ENCODE data around the gene DHRSX. TPM values are rescaled to one million over a fixed set of nuclear protein-coding genes. Genes with fewer than 3 reads are reported as not detected.
"Not testable (repeated sequence)": the region's sequence is repeated elsewhere in the genome, so short reads cannot be mapped to it uniquely, and the experiment has no call there.

DHRSX gene
- total and polyA plus RNA-seq, 4 donors: 16.8 to 28.4 (median 24.0) TPM

DNA sequence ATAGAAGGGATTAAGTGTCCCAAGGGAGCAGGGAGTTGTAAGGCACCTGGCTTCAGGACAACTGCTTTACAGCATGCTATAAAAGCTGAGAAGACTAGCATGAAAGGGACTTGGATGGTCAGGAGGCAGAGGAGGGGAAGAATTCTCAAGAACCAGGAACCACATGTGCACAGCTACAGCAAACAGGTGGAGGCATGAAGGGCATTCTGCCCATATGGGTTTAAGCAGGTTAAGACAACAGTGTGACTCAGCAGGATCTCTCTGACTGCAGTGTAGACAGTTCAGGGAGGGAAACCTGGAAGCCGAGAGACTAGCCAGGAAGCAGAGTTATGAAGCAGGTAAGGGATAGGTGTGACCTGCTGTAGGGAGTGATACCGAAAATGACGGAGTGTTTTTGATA, 117.0 kb downstream of the DHRSX start:
- peaks cover 2% of the 10 kb centered on the region for H3K9me3 ChIP-seq (ENCODE audit: control insufficient read depth, insufficient read depth, low read length)
- no peaks in the 10 kb centered on the region for H3K36me3 ChIP-seq (ENCODE audit: control insufficient read depth, insufficient read depth, low read length)
- no peaks in the 10 kb centered on the region for H3K27me3 ChIP-seq (ENCODE audit: control insufficient read depth, insufficient read depth, low read length)
- DNase-seq (ENCODE audit: low read depth in 4 of 6, low spot score in 6 of 6): no peak
- H3K4me1 ChIP-seq (ENCODE audit: control insufficient read depth, insufficient read depth, low read length): no peaks in the 10 kb centered on the region
- H3K4me3 ChIP-seq (ENCODE audit: low read depth, low read length): no peak overlapping the region
- 96% methylated on average over 3 of the region's 3 CpGs for WGBS (ENCODE audit: insufficient coverage)
- H3K27ac ChIP-seq (ENCODE audit: low read depth, low read length): no peak overlapping the region

- no peak overlapping the region for H3K4me3 ChIP-seq (ENCODE audit: low read depth, low read length)
- no peaks in the 10 kb centered on the region for H3K4me1 ChIP-seq (ENCODE audit: control insufficient read depth, insufficient read depth, low read length)
- peaks cover 2% of the 10 kb centered on the region for H3K9me3 ChIP-seq (ENCODE audit: control insufficient read depth, insufficient read depth, low read length)
- WGBS (ENCODE audit: insufficient coverage): 100% methylated on average over 1 of the region's 1 CpG
- no peak for DNase-seq (ENCODE audit: low read depth in 4 of 6, low spot score in 6 of 6)
- H3K27me3 ChIP-seq (ENCODE audit: control insufficient read depth, insufficient read depth, low read length): no peaks in the 10 kb centered on the region
- H3K27ac ChIP-seq (ENCODE audit: low read depth, low read length): no peak overlapping the region
- no peaks in the 10 kb centered on the region for H3K36me3 ChIP-seq (ENCODE audit: control insufficient read depth, insufficient read depth, low read length)
Observed at GRCh38 chrX:2383144-2383543, 117.6 kb downstream of the DHRSX start.

DNA sequence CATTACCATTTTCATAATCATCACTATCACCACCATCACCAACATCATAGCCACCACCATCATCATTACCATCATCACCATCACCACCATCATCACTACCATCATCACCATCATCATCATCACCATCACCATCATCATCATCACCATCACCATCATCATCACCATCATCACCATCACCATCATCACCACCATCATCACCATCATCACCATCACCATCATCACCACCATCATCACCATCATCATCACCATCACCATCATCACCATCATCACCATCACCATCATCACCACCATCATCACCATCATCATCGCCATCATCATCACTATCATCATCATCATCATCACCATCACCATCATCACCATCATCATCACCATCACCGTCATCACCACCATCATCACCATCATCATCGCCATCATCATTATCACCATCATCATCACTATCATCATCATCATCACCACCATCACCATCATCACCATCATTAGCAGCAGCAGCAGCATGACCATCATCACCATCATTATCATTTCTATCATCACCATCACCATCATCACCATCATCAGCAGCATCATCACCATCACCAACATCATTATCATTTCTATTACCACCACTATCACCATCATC, 118.2 kb downstream of the DHRSX start:
- not testable (repeated sequence) for H3K9me3 ChIP-seq (ENCODE audit: control insufficient read depth, insufficient read depth, low read length); DNase-seq (ENCODE audit: low read depth in 4 of 6, low spot score in 6 of 6); H3K36me3 ChIP-seq (ENCODE audit: control insufficient read depth, insufficient read depth, low read length); H3K4me3 ChIP-seq (ENCODE audit: low read depth, low read length); H3K27me3 ChIP-seq (ENCODE audit: control insufficient read depth, insufficient read depth, low read length); H3K27ac ChIP-seq (ENCODE audit: low read depth, low read length); H3K4me1 ChIP-seq (ENCODE audit: control insufficient read depth, insufficient read depth, low read length)
- 90% methylated on average over 3 of the region's 3 CpGs for WGBS (ENCODE audit: insufficient coverage)

DNA sequence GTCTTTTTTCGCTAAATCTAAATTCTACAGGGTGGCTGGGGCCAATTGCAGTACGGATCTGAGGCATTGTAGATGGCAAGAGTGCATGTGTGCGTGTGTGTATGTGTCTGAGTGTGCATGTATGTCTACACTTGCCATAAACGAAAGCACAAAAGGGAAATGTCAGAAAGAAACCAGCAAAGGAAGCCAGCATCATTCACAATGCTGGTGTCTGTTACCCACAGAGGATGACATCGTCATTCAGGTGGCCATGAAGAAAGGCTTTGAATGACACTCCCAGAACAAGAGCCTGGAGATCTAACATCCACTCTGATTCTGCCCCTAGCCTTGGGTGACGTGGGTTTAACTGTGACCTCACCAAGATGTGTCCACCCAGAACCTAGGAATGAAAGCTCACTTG, 124.6 kb downstream of the DHRSX start:
- no peak overlapping the region for H3K4me3 ChIP-seq (ENCODE audit: low read depth, low read length)
- no peak for DNase-seq (ENCODE audit: low read depth in 4 of 6, low spot score in 6 of 6)
- no peaks in the 10 kb centered on the region for H3K27me3 ChIP-seq (ENCODE audit: control insufficient read depth, insufficient read depth, low read length)
- H3K27ac ChIP-seq (ENCODE audit: low read depth, low read length): no peak overlapping the region
- no peaks in the 10 kb centered on the region for H3K9me3 ChIP-seq (ENCODE audit: control insufficient read depth, insufficient read depth, low read length)
- no peaks in the 10 kb centered on the region for H3K4me1 ChIP-seq (ENCODE audit: control insufficient read depth, insufficient read depth, low read length)
- no peaks in the 10 kb centered on the region for H3K36me3 ChIP-seq (ENCODE audit: control insufficient read depth, insufficient read depth, low read length)
- 94% methylated on average over 3 of the region's 6 CpGs for WGBS (ENCODE audit: insufficient coverage)

DNA sequence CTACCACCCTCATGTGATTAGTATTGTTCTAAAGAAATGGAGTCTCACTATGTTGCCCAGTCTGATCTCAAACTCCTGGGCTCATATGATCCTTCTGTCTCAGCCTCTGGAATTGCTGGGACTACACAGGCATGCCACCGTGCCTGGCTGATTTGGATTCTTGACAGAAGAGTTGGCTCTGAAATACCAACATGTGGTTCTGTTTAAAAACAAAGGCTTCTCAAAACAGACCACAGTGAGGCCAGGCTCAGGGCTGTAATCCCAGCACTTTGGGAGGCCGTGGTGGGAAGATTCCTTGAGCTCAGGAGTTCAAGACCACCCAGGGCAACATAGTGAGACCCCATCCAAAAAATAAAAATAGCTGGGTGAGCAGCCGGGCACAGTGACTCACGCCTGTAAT, 126.7 kb downstream of the DHRSX start:
- Histone ChIP-seq H3K27ac (ENCODE audit: low read depth, low read length) (no peak overlapping the region), H3K36me3 (ENCODE audit: control insufficient read depth, insufficient read depth, low read length) (no peaks in the 10 kb centered on the region), H3K4me3 (ENCODE audit: low read depth, low read length) (no peak overlapping the region), H3K27me3 (ENCODE audit: control insufficient read depth, insufficient read depth, low read length) (no peaks in the 10 kb centered on the region), H3K9me3 (ENCODE audit: control insufficient read depth, insufficient read depth, low read length) (no peaks in the 10 kb centered on the region), H3K4me1 (ENCODE audit: control insufficient read depth, insufficient read depth, low read length) (no peaks in the 10 kb centered on the region)
- DNase-seq (ENCODE audit: low read depth in 4 of 6, low spot score in 6 of 6): peak in 1 of 6 donors; percentile 31
- 27% methylated on average over 2 of the region's 4 CpGs for WGBS (ENCODE audit: insufficient coverage)

DNA sequence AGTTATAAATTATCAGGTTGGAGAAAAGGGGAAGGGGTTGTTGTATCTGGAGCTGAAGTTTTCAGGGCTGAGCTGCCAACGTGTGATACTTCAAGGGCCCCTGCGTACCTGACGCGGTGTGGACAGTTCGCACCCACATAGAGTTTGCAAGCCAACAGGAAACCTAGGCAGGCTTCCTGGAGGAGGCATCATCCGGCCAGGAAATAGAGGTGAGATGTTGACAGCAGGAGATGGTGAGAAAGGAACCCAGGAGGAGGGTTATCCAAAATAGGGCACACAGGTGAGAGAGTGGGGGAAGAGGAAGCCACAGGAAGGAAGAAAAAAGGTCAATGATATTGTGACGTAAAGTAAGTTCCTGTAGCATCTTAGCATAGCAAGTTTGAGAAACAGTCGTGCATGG, 127.2 kb downstream of the DHRSX start:
- WGBS (ENCODE audit: insufficient coverage): 86% methylated on average over 6 of the region's 8 CpGs
- Histone ChIP-seq H3K36me3 (ENCODE audit: control insufficient read depth, insufficient read depth, low read length) (no peaks in the 10 kb centered on the region), H3K27me3 (ENCODE audit: control insufficient read depth, insufficient read depth, low read length) (no peaks in the 10 kb centered on the region), H3K4me1 (ENCODE audit: control insufficient read depth, insufficient read depth, low read length) (no peaks in the 10 kb centered on the region), H3K9me3 (ENCODE audit: control insufficient read depth, insufficient read depth, low read length) (no peaks in the 10 kb centered on the region), H3K27ac (ENCODE audit: low read depth, low read length) (no peak overlapping the region), H3K4me3 (ENCODE audit: low read depth, low read length) (no peak overlapping the region)
- DNase-seq (ENCODE audit: low read depth in 4 of 6, low spot score in 6 of 6): no peak

GRCh38 chrX:2371026-2371711, 129.6 kb downstream of the DHRSX start:
- 67% methylated on average over 19 of the region's 20 CpGs for WGBS (ENCODE audit: insufficient coverage)
- Histone ChIP-seq H3K36me3 (ENCODE audit: control insufficient read depth, insufficient read depth, low read length) (no peaks in the 10 kb centered on the region), H3K4me1 (ENCODE audit: control insufficient read depth, insufficient read depth, low read length) (no peaks in the 10 kb centered on the region), H3K9me3 (ENCODE audit: control insufficient read depth, insufficient read depth, low read length) (no peaks in the 10 kb centered on the region), H3K4me3 (ENCODE audit: low read depth, low read length) (no peak overlapping the region), H3K27me3 (ENCODE audit: control insufficient read depth, insufficient read depth, low read length) (no peaks in the 10 kb centered on the region), H3K27ac (ENCODE audit: low read depth, low read length) (no peak overlapping the region)
- DNase-seq (ENCODE audit: low read depth in 4 of 6, low spot score in 6 of 6): peak in 2 of 6 donors; percentile 28 to 48

- H3K4me1 ChIP-seq (ENCODE audit: control insufficient read depth, insufficient read depth, low read length): no peaks in the 10 kb centered on the region
- DNase-seq (ENCODE audit: low read depth in 4 of 6, low spot score in 6 of 6): no peak
- no peaks in the 10 kb centered on the region for H3K27me3 ChIP-seq (ENCODE audit: control insufficient read depth, insufficient read depth, low read length)
- no peak overlapping the region for H3K4me3 ChIP-seq (ENCODE audit: low read depth, low read length)
- no peaks in the 10 kb centered on the region for H3K9me3 ChIP-seq (ENCODE audit: control insufficient read depth, insufficient read depth, low read length)
- H3K27ac ChIP-seq (ENCODE audit: low read depth, low read length): no peak overlapping the region
- 77% methylated on average over 5 of the region's 8 CpGs for WGBS (ENCODE audit: insufficient coverage)
- no peaks in the 10 kb centered on the region for H3K36me3 ChIP-seq (ENCODE audit: control insufficient read depth, insufficient read depth, low read length)
Observed at GRCh38 chrX:2370456-2370855, 130.3 kb downstream of the DHRSX start.

- Histone ChIP-seq H3K27me3 (ENCODE audit: control insufficient read depth, insufficient read depth, low read length) (no peaks in the 10 kb centered on the region), H3K4me3 (ENCODE audit: low read depth, low read length) (no peak overlapping the region), H3K9me3 (ENCODE audit: control insufficient read depth, insufficient read depth, low read length) (no peaks in the 10 kb centered on the region), H3K27ac (ENCODE audit: low read depth, low read length) (no peak overlapping the region), H3K4me1 (ENCODE audit: control insufficient read depth, insufficient read depth, low read length) (no peaks in the 10 kb centered on the region), H3K36me3 (ENCODE audit: control insufficient read depth, insufficient read depth, low read length) (no peaks in the 10 kb centered on the region)
- DNase-seq (ENCODE audit: low read depth in 4 of 6, low spot score in 6 of 6): no peak
- 94% methylated on average over 3 of the region's 5 CpGs for WGBS (ENCODE audit: insufficient coverage)
Observed at GRCh38 chrX:2369206-2369605, 131.6 kb downstream of the DHRSX start.

- H3K36me3 ChIP-seq (ENCODE audit: control insufficient read depth, insufficient read depth, low read length): no peaks in the 10 kb centered on the region
- H3K4me1 ChIP-seq (ENCODE audit: control insufficient read depth, insufficient read depth, low read length): no peaks in the 10 kb centered on the region
- H3K4me3 ChIP-seq (ENCODE audit: low read depth, low read length): no peak overlapping the region
- no peak overlapping the region for H3K27ac ChIP-seq (ENCODE audit: low read depth, low read length)
- WGBS (ENCODE audit: insufficient coverage): 100% methylated on average over 3 of the region's 9 CpGs
- no peaks in the 10 kb centered on the region for H3K9me3 ChIP-seq (ENCODE audit: control insufficient read depth, insufficient read depth, low read length)
- no peak for DNase-seq (ENCODE audit: low read depth in 4 of 6, low spot score in 6 of 6)
- no peaks in the 10 kb centered on the region for H3K27me3 ChIP-seq (ENCODE audit: control insufficient read depth, insufficient read depth, low read length)
Observed at GRCh38 chrX:2360731-2361130, 140.0 kb downstream of the DHRSX start.

Measured in spinal cord (tissue), 10 donors.